ENCODE results near the gene MPRIP.
"Not testable (repeated sequence)": the region's sequence is repeated elsewhere in the genome, so short reads cannot be mapped to it uniquely, and the experiment has no call there.

MPRIP gene

DNA sequence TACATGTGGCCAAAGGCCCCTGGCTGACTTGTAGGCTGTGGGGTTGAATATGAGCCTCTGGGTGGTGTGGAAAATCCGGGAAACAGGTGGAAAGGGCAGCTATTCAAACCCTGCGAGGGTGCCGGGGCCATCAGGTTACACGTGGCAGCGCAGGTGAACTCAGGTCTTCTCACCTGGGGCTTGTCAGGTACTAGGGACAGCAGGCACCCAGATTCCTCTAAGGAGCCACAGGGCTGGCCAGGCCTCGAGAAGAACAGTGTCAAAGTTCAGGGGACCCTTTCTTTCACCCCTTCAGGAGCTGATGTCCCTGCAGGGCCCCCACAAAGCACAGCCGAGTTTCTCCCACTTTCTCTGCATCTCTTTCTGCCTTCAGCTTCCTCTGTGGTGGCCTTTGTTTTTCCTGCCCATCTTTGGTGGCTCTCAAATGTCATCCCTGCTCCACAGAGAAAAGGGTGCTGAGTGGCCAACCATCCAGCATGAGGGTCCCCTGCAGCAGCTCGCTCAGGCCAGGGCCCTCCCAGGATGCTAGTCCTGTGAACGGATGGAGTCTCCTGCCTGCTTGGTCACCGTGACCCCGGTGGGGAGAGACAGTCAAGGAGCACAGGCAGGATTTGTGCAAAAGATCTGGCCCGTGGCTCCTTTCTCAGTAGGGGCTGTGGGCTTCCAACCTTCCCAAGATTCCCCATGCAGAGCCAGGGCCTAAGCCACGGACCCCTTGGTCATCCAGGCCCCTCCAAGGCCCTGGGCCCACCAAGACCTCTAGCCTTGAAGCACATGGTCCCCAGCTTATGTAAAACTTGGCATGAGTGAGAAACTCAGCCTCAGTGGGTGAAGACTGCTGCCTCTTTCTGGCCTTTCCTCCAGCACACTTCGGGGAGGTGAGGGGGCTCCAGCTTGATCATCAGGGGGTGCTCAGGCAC lies 28.2 kb upstream of the MPRIP start:
- DNase-seq: not testable (repeated sequence)

DNA sequence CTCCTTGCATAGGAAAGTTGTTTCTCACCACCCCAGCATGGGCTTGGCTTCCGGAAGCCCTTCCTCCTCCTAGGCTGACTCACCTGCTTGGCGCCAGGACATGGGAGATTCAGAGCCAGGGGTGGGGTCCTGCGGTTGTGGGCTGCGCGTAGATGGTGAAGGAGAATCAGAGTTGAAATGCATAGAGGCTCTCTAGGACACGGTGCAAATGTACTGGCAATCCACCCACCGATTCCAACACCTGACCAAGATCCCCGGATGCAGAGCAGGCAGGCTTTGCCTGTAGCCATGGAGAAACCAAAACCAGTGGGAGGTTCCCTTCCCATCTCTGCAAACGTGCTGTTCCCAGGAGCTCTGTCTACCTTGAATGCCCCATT lies 27.5 kb upstream of the MPRIP start:
- not testable (repeated sequence) for DNase-seq

DNA sequence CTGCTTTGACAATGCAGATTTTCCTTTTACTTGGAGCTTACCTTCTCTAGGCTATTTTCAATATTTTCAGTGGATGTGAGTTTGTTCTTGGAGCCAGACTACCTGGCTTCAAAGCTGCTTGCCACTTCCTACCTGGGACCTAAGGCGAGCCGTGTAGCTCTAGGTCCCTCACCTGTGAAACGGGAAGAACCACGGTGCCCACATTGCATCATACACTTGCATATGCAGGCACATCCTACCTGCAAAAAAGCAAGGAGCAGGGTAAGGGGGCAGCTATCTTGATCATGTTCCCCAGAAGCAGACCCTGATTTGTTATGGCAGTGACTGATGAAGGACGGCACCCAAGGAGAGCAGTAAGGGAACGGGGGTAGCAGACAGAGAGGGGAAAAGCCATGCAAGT lies 27.0 kb upstream of the MPRIP start:
- no peak for DNase-seq

DNA sequence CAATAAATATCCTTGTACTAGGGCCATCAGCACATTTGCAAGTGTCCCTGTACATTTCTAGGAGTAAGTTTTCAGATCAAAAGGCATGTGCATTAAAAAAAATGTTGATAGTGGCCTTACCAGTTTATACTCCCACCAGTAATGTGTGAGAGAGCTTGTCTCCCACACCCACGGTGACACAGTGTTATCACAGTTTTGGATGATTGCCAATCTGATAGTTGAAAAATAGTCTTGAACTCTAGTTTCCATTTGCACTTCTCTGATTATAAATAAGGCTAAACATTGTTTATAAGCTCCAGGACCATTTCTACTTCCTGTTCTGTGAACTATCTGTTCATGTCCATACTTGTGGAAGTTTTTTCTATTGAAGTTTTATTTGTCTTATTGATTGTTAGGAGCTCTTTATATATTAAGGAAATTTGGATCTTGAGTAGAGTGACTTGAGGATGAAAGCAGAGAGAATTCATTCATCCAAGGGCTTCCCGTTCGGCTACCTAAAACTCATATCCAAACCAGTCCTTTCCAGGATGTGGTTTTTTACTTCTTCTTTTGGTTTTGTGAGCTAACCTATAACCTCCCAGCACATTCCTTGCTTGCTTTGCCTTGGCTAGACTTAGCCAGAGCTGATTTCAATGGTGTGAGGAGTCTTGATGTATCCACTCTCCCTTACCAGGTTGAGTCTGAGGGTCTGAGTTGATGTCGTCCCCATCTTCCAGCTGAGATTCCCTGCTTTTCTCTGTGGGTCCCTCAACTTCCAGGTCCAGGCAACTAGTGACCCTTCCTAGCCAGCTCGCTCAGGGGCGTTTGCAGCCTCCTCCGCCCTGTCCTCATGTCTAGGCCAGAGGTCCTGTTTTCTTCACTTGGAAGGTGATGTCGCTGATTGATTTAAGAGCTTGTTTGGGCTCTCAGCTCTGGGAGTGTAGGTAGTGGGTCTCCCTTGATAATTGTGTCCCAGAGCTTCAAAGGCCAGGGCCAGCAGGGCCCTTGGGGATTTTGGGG lies 25.8 kb upstream of the MPRIP start:
- DNase-seq: peak; percentile 19 to 45

DNA sequence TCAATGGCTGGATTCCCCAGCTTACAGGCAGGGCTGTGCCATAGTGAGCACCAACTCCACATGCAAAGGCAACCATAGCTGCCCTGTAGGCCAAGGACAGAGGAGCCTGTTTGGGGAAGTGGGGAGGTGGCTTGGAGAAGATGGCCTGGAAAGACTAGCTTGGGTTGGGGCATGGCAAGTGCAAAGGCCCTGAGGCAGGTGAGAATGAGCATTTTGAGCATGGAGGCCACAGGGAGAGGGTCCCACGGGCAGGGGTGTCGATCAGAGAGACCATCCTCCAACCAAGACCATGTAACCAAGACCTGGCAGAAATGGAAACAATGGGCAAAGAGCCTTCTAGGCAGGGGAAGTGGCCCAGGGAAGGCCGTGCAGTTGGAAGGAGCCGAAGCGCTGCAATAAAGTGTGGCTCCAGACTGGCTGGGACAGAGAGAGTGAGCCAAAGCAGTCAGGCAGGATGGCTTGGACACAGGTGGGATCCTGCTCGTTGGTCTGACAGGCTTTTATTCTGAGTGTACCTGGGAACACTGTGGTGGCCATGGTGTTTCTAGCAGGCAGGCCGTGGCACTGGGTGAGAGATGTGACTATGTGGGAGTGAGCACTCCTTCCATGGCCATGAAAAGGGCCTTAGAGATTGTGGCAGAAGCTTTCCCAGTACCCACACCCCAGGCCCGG lies 24.8 kb upstream of the MPRIP start:
- no peak for DNase-seq

DNA sequence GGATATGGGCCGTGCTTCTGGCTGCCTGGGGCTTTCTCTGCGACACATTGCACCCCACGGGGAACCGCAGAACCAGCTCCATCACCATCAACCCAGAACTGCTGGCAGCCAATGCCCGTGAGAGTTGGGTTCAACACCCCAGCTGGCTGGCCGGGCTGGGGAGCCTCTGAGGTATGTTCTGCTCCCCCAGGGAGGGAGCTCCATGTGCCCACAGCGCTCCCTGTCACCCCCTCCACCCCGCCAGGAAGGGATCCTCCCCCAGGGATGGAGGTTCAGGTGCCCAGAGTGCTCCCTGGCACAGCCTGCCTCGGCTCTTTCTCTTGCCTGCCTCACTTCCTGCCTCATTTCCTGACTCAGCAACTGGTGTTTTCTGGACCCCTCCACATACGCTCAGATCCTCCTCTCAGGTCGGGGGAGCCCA lies 24.2 kb upstream of the MPRIP start:
- no peak for DNase-seq

DNA sequence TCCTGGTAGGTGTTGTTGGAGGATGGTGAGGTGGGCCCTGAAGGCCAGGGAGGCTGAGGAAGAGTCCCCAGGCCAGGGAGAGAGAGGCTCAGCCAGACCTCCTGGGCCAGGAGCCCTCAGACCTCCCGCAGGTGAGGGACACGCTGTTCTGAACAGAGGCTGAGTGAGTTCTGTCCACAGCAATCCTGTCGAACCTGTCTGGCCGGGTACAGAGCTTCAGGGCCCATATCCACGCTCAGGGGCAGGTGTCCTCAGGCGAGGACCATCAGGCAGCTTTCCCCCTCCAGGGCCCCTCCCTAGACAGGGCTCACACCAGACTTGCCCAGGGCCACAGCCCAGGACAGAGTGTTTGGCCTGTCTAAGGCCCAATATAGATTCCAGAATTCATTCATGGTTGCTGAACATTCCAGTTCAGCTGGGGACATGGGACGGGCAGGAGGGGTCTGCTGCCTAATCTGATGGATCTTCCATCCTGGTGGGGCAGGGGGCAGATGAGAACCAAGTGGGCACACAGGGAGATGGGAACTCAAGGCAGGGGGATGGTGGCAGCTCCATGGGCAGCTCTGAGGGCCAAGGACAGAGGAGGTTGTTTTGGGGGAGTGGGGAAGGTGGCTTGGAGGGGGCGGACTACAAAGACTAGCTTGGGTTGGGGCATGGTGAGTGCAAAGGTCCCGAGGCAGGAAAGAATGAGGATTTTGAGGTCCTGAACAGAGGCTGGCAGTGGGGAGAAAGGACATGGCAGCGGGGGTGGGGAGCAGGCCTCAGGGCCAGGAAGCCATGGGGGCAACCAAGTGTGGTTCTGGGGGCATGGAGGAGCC lies 23.4 kb upstream of the MPRIP start:
- DNase-seq: no peak

DNA sequence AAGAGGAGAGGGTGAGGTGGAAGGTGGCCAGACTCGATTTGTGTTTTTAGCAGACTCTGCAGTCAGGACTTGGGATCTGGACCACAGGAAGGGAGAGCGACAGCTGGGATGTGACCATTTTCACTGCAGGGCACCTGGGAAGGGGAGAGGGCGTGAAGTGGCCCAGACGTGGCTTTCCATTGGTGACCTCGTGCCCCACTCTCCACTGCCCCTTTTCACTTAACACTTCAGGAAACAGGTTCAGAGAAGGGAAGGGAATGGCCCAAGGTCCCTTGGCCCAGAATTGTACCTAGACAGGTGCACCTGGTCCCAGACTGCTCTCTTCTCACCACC lies 22.9 kb upstream of the MPRIP start:
- no peak for DNase-seq

DNA sequence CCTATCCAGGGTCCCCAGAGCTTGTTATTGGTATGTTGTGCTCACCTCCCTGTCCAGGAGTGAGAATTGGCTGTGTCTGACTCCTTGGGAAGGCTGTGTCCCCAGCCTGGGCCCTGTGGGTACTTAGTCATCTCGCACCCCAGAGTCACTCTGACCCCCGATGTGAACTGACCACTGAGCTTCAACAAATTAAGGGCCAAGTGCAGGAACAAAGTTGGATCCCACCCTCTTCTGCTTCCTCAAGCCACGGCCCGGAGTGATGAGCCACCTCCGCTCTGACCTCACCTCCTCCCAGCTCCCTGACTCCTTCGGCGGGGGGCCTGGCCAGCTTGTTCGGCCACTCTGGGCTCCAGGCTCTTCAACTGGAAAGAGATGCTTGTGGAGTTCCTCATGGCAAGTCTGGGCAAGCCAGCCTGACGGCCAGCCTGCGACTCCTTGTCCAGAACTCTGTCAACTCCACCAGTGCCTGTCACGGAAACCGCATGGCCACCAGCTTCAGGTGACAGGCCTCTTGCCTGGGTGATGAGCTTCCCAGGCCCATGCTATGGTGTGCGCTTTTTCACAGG lies 22.3 kb upstream of the MPRIP start:
- DNase-seq: no peak

DNA sequence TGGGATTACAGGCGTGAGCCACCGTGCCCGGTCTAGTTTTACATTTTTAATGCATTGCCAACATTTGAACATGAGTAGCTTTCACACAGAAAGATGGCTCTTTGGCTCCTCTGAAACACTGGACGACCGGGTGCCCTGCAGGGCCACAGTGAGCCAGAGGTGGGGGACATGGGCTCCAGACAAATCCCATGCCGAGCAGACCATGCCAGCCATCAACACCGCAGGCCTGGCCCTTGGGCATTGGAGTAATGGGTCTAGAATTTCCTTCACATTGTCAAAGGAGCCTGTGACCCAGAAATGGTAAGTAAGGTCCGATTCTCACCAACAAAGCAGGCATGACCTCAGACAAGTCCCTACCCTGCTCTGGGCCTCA lies 21.4 kb upstream of the MPRIP start:
- DNase-seq: no peak

DNA sequence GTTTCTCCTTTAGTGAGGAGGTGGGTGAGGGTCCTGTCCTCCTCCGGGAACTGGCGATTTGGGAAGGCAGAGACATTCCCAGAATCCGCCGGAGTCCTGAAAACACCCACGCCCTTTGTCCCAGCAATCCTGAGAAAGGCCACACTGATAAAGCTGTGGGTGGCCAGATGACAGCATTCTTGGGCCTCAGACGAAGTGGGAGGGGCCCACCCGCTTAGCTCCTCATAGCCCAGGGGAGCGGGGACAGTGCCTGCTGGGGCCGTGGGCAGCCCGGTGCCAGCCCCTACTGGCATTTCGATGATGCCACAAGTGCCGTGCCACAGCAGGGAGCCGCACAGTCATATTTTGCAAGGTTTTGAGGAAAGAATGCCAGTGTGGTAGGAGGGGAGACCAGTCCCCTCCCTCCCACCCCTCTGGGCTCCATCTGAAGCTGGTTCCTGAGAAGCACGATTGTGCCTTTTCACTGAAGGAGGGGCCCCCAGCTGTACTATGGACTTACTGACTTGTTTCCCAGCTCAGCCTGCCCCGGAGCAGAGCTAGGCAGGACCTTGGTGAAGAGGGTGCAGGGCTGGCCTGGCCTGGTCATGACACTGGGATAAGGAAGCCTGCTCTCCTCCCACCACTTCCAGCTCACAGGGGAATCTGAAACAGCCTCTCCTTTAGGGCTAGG lies 20.9 kb upstream of the MPRIP start:
- DNase-seq: no peak

DNA sequence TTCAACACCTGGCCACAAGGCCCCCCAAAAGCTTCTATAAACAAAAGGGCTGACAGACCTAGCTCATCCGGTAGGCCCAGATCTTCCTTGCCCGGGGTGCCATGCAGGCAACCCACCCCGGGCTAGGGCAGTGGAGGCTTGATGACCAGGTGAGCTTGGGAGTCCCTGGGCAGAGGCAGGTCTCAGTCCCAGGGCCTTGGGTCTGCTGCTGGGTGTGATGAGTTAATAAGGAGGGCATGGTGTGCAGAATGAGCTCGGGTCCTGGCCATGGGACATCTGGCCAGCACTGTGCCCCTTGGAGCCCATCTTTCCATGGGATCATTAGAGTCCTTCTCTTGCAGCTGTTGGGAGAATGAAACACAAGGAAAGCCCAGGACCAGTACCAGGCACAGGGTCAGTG lies 20.2 kb upstream of the MPRIP start:
- no peak for DNase-seq

DNA sequence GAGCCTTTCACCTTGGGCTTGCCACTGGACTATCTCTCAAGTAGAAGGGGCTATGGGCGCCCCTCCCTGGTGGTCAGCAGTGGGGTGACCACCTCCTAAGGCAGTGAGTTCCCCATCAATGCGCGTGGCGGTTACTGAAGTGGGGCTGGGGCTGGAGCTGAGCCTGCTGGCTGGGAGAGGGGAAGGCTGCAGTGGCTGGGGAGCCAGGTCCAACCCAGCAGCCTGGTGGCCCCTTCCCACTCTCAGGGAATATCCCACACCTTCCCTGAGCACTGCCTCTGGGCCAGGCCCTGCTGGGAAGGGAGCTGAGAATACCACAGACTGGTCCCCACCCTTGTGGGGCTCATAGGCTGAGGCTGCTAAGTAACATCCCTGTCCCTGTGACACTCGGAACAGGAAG lies 19.8 kb upstream of the MPRIP start:
- DNase-seq: no peak

DNA sequence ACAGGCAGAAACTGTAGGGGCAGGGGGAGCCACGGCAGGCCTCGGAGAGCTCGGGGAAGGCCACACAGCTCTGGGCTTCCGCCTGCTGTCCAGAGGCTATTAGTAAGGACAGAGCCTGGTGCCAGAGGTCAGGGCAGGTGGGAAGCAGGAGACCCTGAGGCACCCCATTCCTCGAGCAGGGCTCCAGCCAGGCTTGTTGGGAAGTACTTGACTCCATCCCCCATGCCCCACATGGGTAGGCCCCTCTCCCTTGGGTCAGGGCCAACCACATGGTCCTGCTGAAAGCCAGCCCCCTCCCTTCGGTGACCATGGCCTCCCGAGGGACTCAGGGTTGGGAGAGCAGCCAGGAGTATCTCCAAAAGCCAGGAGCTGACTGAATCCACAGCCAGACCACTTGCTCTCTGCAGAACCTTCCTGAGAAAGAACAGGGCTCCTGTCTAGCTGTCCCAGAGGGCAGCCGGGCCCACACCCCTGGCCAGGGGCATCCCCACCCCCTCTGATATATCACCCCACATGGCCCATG lies 17.4 kb upstream of the MPRIP start:
- no peak for DNase-seq

DNA sequence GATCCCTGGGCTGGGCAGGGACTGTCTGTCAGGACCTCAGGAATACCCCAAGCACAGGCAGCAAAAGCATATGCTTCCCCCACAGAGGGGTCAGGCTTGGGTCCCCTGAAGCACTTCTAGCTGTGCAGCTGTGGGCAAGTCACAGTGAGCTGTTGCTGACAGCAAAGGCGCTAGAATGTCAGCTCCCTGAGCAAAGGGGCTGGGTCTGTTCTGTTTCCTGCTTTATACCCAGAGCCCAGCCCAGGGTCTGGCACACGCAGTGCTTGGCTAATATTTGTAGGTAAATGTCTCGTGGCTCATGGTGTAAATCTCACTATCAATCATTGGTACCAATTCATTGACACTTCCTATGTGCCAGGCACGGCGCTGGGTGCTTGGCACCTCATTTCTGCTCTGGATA lies 16.6 kb upstream of the MPRIP start:
- no peak for DNase-seq

DNA sequence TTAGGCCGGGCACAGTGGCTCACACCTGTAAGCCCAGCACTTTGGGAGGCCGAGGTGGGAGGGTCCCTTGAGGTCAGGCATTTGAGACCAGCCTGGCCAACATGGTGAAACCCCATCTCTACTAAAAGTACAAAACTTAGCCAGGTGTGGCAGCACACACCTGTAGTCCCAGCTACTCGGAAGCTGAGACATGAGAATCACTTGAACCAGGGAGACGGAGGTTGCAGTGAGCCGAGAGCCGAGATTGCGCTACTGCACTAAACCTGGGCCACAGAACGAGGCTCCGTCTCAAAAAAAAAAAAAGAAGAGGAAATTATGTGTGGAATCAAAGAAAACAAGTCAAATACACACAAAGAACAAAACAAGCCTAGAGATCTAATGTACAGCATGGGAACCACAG lies 16.1 kb upstream of the MPRIP start:
- DNase-seq: no peak

DNA sequence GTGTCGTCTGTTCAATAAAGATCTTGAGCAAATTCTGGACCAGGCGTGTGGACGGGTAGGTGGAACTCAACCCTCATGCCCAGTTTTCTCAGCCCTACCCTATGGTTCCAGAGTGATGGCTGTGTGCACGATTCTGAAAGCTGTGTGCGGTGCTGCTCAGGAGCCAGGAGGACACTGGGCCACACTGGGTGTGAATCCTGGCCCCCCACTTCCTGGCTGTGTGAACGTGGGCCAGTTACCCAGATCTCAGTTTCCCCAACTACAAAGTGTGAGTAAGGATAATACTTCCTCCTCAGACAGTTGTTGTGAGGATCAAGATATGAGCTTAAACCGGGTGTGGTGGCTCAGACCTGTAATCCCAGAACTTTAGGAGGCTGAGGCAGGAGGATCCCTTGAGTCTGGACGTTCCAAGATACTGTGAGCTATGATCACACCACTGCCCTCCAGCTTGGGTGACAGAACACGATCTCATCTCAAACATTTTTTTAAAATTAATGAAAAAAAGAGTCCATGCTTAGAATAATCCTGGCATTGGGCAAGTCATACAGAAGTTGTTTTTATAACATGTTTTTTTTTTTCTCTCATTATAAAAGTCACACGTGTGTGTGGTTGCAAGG lies 14.7 kb upstream of the MPRIP start:
- no peak for DNase-seq

DNA sequence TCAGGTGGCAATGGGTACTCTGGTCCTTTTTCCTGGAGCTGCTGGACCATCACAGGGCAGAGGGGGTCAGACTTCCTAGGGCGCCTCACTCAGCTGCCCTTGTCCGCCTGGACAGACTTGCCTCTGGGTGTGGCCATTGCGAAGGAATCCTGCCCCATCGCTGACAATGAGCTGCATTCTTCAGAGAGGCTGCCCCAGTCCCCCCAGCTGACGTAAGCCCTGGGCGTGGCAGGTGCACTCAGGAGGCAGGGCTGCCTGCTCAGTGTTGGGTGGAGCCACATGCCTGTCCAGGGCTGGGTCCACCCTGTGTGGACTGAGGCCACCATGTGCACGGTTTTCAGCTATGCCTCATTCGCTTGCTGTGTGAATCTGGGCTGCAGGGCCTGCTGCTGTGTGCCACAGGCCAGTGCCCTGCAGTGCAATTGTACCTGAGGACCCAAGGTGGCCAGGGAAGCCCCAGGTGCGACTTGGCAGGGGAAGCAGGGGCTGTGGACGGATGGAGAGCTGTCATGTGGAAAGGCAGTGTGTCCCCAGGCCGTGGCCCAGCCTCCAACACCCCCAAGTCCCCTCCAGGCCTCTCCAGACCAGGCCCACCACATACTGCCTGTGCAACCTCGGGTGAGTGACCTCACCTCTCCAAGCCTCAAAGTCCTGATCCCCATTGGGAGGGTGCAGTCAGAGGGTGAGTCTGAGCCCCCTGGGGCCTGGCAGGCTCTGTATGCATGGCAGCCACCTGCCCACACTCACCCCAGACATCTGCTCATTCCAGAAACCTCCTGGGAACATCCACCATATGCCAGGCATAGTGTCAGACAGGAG lies 14.0 kb upstream of the MPRIP start:
- no peak for DNase-seq

DNA sequence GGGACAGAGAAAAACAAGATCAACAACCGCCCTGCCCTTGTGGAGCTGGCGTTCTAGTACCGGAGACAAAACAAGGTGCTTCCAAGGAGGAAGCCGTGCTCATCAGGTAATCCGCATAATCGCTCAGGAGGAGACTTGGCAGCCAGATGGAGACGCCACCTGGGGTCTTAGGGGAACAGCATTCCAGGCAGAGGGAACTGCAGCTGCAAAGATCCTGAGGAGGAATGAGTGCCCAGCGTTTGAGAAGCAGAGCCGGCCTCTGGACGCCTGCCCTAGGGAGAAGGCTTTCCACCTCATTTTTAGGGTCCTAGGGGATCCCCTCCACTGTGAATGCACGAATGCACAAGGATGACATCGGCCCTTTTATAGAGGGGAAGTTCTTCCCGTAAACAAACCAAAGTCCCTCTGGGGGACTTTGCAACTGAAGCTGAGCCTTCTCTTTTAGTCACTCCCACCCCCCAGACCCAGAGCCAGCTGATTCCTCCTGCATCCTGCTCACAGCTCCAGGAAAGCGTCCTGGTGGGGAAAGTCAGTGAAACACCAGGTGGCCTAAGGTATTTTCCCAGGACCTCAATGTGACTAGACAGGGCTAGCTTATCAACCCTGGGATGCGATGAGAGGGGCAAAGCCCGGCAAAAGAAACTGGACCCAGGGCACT lies 13.2 kb upstream of the MPRIP start:
- no peak for DNase-seq
